Activated naive CD8-positive, alpha-beta T cell treated with anti-CD3 and anti-CD28 coated beads, Interleukin-2, amount 50 U/mL, for 24 hours (primary cell): ENCODE results near the gene SMIM27.
"Not testable (repeated sequence)": the region's sequence is repeated elsewhere in the genome, so short reads cannot be mapped to it uniquely, and the experiment has no call there.

ENCODE experiments used
- ATAC-seq: fragments of 150-1000 bp; cut with Tn5 transposase; one replicate; pipeline ENCODE4 v1.10.0; 2021
- DNase-seq: peaks from one replicate; pipeline ENCODE4 v3.0.0; 2021
- H3K27ac Mint-ChIP-seq: one replicate; pipeline ENCODE4 v1.8.0; 2021; ENCODE audit warnings: mild to moderate bottlenecking, mixed read lengths
- H3K27me3 Mint-ChIP-seq: one replicate; pipeline ENCODE4 v1.8.0; 2021; ENCODE audit warnings: mixed read lengths
- H3K36me3 Mint-ChIP-seq: one replicate; pipeline ENCODE4 v1.8.0; 2021; ENCODE audit warnings: low read depth, mixed read lengths
- H3K4me1 Mint-ChIP-seq: one replicate; pipeline ENCODE4 v1.8.0; 2021; ENCODE audit warnings: mixed read lengths
- H3K4me3 Mint-ChIP-seq: one replicate; pipeline ENCODE4 v1.8.0; 2021; ENCODE audit warnings: mild to moderate bottlenecking, moderate library complexity, mixed read lengths
- H3K9me3 Mint-ChIP-seq: one replicate; pipeline ENCODE4 v1.8.0; 2021; ENCODE audit warnings: mixed read lengths

Gene SMIM27, protein sequence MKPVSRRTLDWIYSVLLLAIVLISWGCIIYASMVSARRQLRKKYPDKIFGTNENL

GRCh38 chr9:32552172-32552872 lies at the start of gene SMIM27, which contains the start of gene TOPORS:
Gene SMIM27 (plus strand): TSS chr9:32552327. CDS start chr9:32552435, 108 bp downstream.
Gene TOPORS (minus strand): TSS chr9:32552586. CDS start chr9:32552436, 150 bp downstream.
- DNase-seq (peak; percentile 90), ATAC-seq (peak; percentile 71)
- Mint-ChIP-seq H3K4me1 (peaks cover 39% of the 10 kb centered on the region), H3K9me3 (no peaks in the 10 kb centered on the region), H3K27ac (peak within 1 kb of the TSS; percentile 99), H3K27me3 (no peaks in the 10 kb centered on the region), H3K36me3 (peaks cover 29% of the 10 kb centered on the region), H3K4me3 (peak within 1 kb of the TSS; percentile 99)

DNA sequence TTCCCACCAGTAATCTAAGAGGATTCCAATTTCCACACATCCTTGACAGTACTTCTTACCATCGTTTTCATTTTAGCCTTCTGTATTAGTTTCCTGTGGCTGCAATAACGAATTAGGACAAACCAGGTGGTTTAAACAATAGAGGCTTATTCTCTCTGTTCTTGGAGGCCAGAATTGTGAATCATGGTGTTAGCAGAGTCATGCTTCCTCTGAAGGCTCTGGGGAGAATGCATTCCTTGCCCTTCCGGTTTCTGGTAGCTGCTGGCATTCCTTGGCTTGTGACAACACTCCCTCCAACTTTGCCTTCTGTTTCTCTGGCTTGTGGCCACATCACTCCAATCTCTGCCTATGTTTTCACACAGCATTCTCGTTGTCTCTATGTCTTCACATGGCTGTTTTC lies 49.7 kb upstream of the SMIM27 start:
- Mint-ChIP-seq H3K4me1 (no peaks in the 10 kb centered on the region), H3K27ac (no peak overlapping the region), H3K27me3 (no peaks in the 10 kb centered on the region), H3K4me3 (no peak overlapping the region), H3K9me3 (no peaks in the 10 kb centered on the region), H3K36me3 (peaks cover 6% of the 10 kb centered on the region)
- ATAC-seq (no peak), DNase-seq (no peak)

- no peak for ATAC-seq
- no peak for DNase-seq
- Mint-ChIP-seq H3K36me3 (peaks cover 6% of the 10 kb centered on the region), H3K4me1 (no peaks in the 10 kb centered on the region), H3K4me3 (no peak overlapping the region), H3K9me3 (no peaks in the 10 kb centered on the region), H3K27ac (no peak overlapping the region), H3K27me3 (no peaks in the 10 kb centered on the region)
Observed at GRCh38 chr9:32503008-32503407, 49.1 kb upstream of the SMIM27 start.

DNA sequence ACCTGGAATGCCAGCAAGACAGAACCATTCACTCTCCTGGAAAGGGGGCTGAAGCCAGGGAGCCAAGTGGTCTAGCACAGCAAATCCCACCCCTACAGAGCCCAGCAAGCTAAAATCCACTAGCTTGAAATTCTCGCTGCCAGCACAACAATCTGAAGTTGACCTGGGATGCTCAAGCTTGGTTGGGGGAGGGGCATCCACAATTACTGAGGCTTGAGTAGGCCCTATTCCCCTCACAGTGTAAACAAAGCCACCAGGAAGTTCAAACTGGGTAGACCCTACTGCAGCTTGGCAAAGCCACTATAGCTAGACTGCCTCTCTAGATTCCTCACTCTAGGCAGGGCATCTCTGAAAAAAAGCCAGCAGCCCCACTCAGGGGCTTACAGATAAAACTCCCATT lies 43.4 kb upstream of the SMIM27 start:
- Mint-ChIP-seq H3K27ac (no peak overlapping the region), H3K36me3 (peaks cover 5% of the 10 kb centered on the region), H3K4me1 (peaks cover 37% of the 10 kb centered on the region), H3K9me3 (no peaks in the 10 kb centered on the region), H3K4me3 (no peak overlapping the region), H3K27me3 (no peaks in the 10 kb centered on the region)
- ATAC-seq = no peak
- no peak for DNase-seq

DNA sequence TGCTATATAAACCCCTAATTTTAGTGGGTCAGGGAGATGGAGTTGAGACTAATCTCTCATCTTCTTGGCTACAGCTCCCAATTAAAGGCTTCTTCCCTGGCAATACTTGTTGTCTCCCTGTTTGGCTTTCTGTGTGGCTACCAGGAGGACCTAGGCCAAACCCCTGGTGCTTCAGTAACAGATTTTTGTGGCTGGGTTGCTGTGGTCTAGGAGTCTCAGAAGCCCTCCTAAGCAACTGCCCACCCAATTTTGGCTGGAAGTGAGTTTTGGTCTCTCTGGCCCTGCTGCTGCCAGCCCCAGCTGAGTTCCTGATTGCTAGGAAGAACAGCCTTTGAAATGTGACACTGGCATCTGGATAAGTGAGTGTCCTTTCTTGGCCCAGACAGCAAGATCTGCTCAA lies 35.9 kb upstream of the SMIM27 start:
- Mint-ChIP-seq H3K4me1 (peaks cover 35% of the 10 kb centered on the region), H3K27me3 (no peaks in the 10 kb centered on the region), H3K4me3 (no peak overlapping the region), H3K36me3 (peaks cover 34% of the 10 kb centered on the region), H3K9me3 (peaks cover 5% of the 10 kb centered on the region), H3K27ac (no peak overlapping the region)
- no peak for ATAC-seq
- DNase-seq = no peak

DNA sequence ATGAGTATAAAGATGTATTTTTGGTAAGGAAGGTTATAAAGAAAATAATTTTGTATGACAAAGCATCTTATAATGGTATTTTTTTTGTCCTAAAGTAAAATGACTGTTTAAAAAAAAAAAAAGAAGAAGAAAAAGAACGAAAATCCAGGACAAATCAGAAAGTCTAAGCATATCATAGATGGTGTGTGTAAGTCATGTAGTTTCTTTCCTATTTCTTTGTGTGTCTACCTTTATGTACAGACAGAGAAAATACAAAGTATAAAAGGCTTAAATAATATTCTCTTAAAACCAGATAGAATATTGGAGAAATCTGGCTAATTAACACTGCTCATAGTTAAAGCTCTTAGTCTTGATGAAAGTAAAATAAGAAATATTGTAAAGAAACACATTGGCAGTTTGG lies 33.9 kb upstream of the SMIM27 start:
- Mint-ChIP-seq H3K36me3 (peaks cover 43% of the 10 kb centered on the region), H3K4me1 (peaks cover 25% of the 10 kb centered on the region), H3K27me3 (no peaks in the 10 kb centered on the region), H3K9me3 (peaks cover 9% of the 10 kb centered on the region), H3K27ac (no peak overlapping the region), H3K4me3 (no peak overlapping the region)
- no peak for ATAC-seq
- DNase-seq = no peak

- ATAC-seq (no peak), DNase-seq (no peak)
- Mint-ChIP-seq H3K4me3 (peak overlapping the region; percentile 93), H3K27me3 (no peaks in the 10 kb centered on the region), H3K9me3 (peaks cover 9% of the 10 kb centered on the region), H3K27ac (peak overlapping the region; percentile 3), H3K4me1 (peaks cover 44% of the 10 kb centered on the region), H3K36me3 (peaks cover 21% of the 10 kb centered on the region)
Observed at GRCh38 chr9:32523910-32524309, 28.2 kb upstream of the SMIM27 start.

- H3K4me3 Mint-ChIP-seq = peak overlapping the region; percentile 93
- DNase-seq, H3K9me3 Mint-ChIP-seq, H3K27me3 Mint-ChIP-seq, ATAC-seq: not testable (repeated sequence)
- H3K27ac Mint-ChIP-seq = peak overlapping the region; percentile 3
- H3K4me1 Mint-ChIP-seq = peaks cover 45% of the 10 kb centered on the region
- H3K36me3 Mint-ChIP-seq = peaks cover 21% of the 10 kb centered on the region
Observed at GRCh38 chr9:32524558-32524891, 27.6 kb upstream of the SMIM27 start.

DNA sequence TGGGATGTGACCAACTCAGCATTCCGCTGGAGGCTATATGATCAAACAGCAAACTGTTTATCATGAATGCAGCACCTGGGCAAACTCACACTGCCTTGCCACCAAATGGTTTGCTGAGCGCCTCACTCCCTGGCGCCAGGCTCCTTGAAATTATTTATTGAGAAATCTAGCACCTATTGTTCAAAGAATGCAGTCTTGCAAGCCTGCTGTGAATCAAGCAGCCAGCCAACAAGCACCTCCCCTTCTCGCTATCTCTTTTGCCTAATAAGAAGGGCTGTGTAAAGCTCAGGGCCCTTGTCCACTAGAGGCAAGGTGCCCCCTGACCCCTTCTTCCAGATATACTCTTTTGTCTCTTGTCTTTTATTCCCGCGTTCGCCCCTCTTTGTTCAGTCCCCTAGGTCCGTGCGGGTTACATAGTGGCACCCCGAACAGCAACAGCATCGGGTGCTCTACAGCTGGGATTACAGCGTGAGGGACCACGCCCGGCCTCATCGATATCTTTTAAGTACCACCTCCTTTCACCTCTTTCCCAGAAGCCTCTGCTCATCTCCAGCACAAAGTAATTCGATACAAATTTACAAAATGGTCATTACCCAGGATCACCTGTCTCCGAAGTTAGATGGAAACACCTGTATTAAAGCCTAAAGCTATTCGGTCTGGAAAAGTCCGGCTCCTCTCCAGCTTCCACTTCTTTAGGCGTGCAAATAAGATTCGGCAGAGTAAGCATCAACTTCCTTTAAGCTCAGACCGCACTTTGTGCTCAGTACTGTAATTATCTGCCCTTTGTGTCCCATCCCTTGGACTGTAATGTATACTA lies 27.0 kb upstream of the SMIM27 start:
- peak; percentile 25 for ATAC-seq
- peak; percentile 20 for DNase-seq
- Mint-ChIP-seq H3K9me3 (peaks cover 9% of the 10 kb centered on the region), H3K4me1 (peaks cover 46% of the 10 kb centered on the region), H3K4me3 (peak overlapping the region; percentile 93), H3K27me3 (no peaks in the 10 kb centered on the region), H3K36me3 (peaks cover 21% of the 10 kb centered on the region), H3K27ac (peak overlapping the region; percentile 69)

- no peak for DNase-seq
- Mint-ChIP-seq H3K9me3 (peaks cover 9% of the 10 kb centered on the region), H3K36me3 (peaks cover 18% of the 10 kb centered on the region), H3K27ac (peak overlapping the region; percentile 69), H3K4me3 (peak overlapping the region; percentile 93), H3K4me1 (peaks cover 46% of the 10 kb centered on the region), H3K27me3 (no peaks in the 10 kb centered on the region)
- ATAC-seq = no peak
Observed at GRCh38 chr9:32525709-32526030, 26.5 kb upstream of the SMIM27 start.

GRCh38 chr9:32526041-32526706 lies 26.0 kb upstream of the SMIM27 start, which contains the start of gene RIGI:
Gene RIGI (minus strand): TSS chr9:32526196. CDS start chr9:32526166, 30 bp downstream.
- H3K4me1 Mint-ChIP-seq = peaks cover 46% of the 10 kb centered on the region
- peak; percentile 80 for ATAC-seq
- DNase-seq = peak; percentile 80
- peaks cover 9% of the 10 kb centered on the region for H3K9me3 Mint-ChIP-seq
- peak within 1 kb of the TSS; percentile 93 for H3K4me3 Mint-ChIP-seq
- no peaks in the 10 kb centered on the region for H3K27me3 Mint-ChIP-seq
- peak within 1 kb of the TSS; percentile 69 for H3K27ac Mint-ChIP-seq
- H3K36me3 Mint-ChIP-seq = peaks cover 18% of the 10 kb centered on the region

DNA sequence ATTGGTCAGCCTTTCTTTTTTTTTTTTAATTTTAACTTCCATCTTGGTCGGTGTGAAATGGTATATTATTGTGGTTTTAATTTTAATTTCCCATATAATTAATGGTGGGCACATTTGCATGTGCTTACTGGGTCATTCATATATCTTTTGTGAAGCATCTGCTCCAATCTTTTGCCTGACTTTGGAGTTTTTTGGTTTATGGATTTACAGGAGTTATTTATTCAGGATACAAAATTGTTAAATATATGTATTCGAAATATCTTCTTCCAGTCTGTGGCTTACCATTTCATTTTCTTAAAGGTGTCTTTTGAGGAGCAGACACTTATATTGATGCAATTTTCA lies 25.4 kb upstream of the SMIM27 start:
- Mint-ChIP-seq H3K4me1 (peaks cover 46% of the 10 kb centered on the region), H3K27me3 (no peaks in the 10 kb centered on the region), H3K27ac (peak overlapping the region; percentile 69), H3K9me3 (peaks cover 9% of the 10 kb centered on the region), H3K4me3 (peak overlapping the region; percentile 93), H3K36me3 (peaks cover 17% of the 10 kb centered on the region)
- DNase-seq = no peak
- ATAC-seq = no peak

DNA sequence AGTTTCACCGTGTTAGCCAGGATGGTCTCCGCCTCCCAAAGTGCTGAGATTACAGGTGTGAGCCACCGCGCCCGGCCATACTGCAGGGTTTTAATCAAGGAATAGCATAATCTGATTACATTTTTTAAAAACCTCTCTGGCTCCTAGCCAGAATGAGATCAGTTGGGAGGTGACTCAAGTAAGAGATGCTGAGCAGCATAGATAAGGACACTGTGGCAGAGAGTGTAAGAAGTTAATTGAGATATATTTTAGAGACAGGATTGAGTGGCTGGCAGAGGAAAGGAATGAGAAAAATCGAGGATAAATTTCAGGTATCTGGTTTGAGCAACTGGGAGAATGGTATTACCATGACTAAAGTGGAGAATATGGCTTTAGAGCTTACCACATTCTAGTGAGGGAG lies 18.8 kb upstream of the SMIM27 start:
- Mint-ChIP-seq H3K4me3 (no peak overlapping the region), H3K4me1 (peaks cover 2% of the 10 kb centered on the region), H3K9me3 (no peaks in the 10 kb centered on the region), H3K36me3 (peaks cover 3% of the 10 kb centered on the region), H3K27me3 (no peaks in the 10 kb centered on the region), H3K27ac (no peak overlapping the region)
- ATAC-seq (no peak), DNase-seq (no peak)

GRCh38 chr9:32533816-32534215 lies 18.3 kb upstream of the SMIM27 start:
- Mint-ChIP-seq H3K36me3 (peaks cover 3% of the 10 kb centered on the region), H3K27ac (no peak overlapping the region), H3K9me3 (no peaks in the 10 kb centered on the region), H3K27me3 (no peaks in the 10 kb centered on the region), H3K4me3 (no peak overlapping the region), H3K4me1 (peaks cover 2% of the 10 kb centered on the region)
- no peak for DNase-seq
- no peak for ATAC-seq

- Mint-ChIP-seq H3K27ac (no peak overlapping the region), H3K36me3 (peaks cover 28% of the 10 kb centered on the region), H3K4me3 (no peak overlapping the region), H3K9me3 (no peaks in the 10 kb centered on the region), H3K27me3 (no peaks in the 10 kb centered on the region), H3K4me1 (peaks cover 4% of the 10 kb centered on the region)
- DNase-seq = no peak
- ATAC-seq = no peak
Observed at GRCh38 chr9:32543047-32543446, 9.1 kb upstream of the SMIM27 start.
